ENCODE data around the gene PDE5A.

The PDE5A gene

DNA sequence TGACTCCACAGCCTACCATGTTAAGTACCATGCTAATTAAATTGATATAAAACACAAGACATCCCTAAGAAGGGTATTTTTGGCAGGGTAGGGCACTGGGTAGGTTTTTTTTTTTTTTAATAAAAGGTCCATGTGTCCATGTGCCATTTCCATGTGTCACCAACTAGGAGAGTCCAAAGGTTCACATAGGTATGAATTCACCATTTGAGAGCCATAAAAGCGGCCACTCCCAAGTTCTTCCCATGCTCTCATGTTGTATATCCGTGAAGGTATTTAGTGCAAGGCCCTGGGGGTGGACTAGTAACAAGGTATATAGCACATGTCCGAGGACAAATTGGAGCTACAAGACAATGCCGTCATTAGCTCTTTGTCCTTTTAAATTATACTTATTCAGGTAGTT lies 107.3 kb downstream of the PDE5A start:
- DNase-seq (ENCODE audit: low read depth in 2 of 2) = no peak

GRCh38 chr4:119518915-119519410 lies 109.6 kb downstream of the PDE5A start:
- DNase-seq (ENCODE audit: low read depth in 2 of 2) = no peak

DNA sequence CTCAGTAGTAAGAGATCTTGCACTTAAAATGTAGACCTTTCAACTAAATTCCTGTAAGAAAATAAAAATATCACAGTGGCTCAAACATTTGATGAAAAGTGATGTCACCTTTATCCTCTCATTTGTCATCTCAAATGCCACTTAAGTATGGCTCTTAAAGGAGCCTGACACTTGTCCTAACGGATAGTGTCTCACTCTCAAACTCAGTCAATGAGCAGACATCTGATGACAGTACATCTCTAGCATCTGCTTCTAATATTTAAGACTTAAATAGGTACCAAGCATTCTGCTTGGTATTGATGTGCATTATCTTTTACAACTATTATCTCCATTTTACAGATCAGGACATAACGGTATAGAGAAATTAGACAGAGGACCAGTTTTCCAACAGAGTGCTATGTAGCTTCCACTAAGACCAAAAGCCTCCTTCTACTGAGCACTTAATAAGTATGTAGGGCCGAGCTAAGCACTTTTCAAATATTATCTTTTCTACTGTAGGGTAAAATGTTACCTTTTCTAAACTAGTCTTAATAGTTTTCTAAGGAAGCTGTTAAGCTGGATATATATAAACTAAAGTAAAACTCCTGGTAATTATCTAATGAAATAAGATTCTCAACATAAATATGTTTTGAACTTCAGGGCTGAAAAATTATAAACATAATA lies 110.2 kb downstream of the PDE5A start:
- DNase-seq (ENCODE audit: low read depth in 2 of 2) = no peak

- no peak for DNase-seq (ENCODE audit: low read depth in 2 of 2)
Measured at GRCh38 chr4:119517361-119518229, 111.0 kb downstream of the PDE5A start.

DNA sequence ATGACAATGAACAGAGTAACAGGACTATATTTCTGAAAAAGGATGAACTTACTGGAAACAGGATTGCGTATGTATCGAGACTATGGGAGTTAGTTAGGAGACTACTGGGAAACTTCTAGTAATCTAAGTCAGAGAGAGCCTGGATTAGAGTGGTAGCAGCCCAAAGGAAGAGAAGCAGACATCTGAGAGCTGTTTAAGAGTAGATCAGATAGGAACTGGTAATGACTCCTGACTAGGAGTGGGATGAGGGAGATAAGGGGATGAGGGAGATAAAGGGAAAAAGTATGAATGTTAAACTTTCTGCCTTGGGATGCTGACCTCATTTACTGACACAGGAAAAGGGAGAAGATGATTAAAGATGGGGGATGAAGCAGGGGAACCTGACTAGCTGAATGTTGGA lies 116.2 kb downstream of the PDE5A start:
- no peak for DNase-seq (ENCODE audit: low read depth in 2 of 2)

DNA sequence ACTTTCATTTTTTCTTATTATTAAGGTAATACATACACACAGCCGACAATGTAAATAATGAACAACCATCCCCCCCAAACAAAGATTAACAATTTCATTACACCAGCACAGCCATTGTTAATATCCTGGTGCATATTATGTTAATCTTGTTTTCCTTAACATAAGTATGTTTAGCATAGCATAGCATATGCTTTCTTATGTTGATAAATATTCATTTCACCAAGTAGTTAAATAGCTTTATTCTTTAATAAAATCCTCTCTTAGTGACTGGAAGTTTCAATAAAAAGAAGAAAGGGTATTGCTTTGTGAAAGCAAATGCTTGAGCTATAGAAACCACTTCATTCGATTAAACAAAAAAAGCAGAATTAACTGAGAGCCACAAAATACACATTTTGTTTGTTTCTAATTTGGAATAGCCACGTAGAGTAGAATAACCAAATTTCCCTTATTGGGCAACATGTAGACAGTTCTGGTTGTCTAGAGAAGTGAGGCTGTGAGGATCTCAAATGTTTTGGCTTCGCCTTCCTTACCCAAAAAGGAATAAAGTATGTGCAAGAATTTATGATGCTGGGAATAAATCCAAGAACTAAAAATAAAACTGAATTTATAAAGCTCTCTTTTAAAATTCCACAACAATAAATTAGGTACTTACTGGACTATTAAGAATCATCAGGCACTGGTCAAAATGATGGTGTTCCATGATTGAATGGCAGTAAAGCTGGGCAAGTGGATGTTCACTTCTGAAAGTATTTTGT lies 118.0 kb downstream of the PDE5A start:
- no peak for DNase-seq (ENCODE audit: low read depth in 2 of 2)

DNA sequence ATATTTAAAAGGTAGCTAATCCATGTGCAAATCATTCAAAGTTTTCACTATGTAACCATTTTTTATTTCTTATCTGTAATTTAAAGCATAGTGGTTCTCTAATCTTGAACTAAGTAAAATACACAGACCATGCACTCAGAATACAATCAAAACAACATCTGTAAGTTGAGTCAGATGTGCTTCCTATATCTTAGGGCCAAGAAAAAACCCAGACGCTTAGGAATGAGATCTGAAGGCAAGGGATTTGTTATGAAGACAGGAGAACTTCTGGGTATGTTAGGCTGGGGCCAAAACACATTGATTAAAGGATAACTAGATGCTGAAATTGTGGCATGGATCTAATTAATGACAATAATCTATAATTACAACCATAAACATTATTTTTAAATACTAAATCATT lies 120.3 kb downstream of the PDE5A start:
- no peak for DNase-seq (ENCODE audit: low read depth in 2 of 2)

DNA sequence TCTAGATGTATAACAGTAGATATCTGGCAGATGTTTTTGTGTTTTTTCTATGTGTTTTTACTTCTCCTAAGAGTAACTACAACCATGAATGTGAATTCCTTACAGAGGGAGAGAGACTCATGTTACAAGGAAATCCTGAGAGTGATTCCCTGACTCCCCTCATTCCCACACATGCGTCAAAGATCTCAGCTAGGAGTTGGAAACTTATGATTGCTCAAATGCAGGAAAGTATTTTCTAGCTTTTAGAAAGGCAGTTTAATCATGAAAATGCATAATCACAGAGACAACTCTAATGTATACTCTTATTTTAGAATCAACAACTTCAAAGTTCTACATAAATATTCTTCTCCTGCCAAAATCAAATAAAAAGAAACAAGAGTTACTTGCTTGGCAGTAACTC lies 121.8 kb downstream of the PDE5A start:
- DNase-seq (ENCODE audit: low read depth in 2 of 2) = no peak

- DNase-seq (ENCODE audit: low read depth in 2 of 2) = no peak
Measured at GRCh38 chr4:119504616-119505015, 124.0 kb downstream of the PDE5A start.

DNA sequence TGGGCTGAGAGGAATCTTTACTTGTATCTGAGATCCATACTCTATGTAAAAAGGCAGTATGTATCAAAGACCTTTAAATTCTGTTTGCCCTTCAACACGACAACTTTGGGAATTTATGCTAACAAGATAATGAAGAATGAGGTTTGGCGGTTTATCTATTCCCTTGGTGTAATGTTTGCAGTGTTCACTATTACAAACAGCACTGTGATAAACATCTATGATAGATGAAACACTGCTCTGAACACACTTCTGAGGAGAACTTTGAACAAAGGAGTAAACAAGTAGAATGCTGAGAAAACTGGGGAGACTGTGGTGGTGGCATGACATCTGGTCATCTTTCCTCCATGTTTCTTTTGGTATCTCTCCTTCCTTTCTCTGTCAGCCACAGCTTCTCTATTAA lies 126.9 kb downstream of the PDE5A start:
- DNase-seq (ENCODE audit: low read depth in 2 of 2) = no peak

GRCh38 chr4:119498527-119498926 lies 130.1 kb downstream of the PDE5A start:
- DNase-seq (ENCODE audit: low read depth in 2 of 2) = no peak

DNA sequence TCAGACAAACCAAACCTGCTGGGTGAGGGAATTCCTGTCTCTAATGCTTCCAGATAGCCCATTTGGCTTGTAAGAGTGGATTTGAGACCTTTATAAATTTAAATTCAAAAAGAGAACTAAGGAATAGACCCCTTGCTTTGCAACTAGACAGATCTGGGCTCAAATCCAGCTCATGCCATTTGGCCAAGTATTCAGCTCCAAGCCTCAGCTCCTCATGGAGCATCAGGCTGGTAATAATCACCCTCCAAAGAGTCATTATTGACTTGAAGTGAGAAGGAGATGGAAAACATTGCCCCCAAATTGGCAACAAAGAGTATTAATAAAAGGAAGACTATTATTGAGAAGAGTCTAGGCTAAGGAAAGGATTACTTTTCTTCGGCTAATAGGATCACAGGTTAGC lies 134.7 kb downstream of the PDE5A start:
- no peak for DNase-seq (ENCODE audit: low read depth in 2 of 2)

- DNase-seq (ENCODE audit: low read depth in 2 of 2) = no peak
Measured at GRCh38 chr4:119493419-119493818, 135.2 kb downstream of the PDE5A start.

DNA sequence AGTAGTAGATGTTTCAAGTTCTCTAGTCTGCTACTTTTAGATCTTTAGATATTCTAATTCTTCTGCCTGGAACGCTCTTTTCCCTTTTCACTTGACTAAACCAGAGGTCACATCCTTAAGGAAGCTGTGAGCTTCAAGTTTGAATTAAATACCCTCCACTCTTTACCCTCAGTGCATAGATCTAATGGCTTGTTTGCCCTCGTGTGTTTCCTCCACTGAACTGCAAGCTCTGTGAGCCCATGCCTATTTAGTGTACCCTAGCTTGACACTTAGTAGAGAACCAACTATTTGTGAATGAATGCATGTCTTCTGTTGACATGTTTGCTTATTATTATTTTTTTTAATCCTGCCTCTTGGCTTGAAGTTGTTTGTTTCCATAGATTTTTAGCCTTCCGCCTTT lies 138.3 kb downstream of the PDE5A start:
- DNase-seq (ENCODE audit: low read depth in 2 of 2) = no peak

DNA sequence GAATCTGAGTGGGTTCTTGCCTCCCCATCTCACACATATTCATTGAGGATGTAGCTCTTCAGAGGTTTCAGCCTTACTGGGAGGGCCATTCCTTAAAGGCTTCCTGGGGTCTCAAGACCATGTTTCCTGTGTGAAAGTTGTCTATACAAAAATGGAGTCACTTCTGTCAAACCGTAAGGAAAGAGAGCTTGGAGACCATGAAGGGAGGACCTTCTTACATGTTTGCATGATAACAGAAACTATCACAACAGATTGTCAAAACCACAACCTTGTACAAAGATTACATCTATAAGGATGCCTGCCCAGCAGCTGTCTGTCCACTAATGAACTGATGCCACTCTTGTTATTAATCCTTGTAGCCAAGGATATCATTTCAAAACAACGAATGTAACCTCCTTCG lies 139.3 kb downstream of the PDE5A start:
- no peak for DNase-seq (ENCODE audit: low read depth in 2 of 2)

- no peak for DNase-seq (ENCODE audit: low read depth in 2 of 2)
Measured at GRCh38 chr4:119480331-119480730, 148.3 kb downstream of the PDE5A start.

DNA sequence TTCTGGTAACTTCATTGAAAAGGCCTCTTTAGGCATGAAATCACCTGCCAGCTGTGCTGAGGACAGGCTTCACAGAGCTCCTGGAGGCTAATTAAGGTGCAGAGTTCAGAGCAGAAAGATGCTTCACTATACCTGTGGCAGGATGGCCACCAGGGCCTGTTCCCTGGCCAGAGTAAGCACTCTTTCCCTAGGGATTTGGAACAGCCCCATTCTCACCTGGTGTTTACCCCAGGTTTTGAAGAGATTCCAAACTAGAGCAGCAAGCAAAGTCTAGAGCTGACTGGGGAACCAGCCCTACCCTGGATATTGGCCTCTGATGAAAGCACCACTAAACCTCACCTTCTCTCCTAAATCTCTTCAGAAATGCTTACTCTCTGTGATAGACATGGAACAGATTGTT lies 148.8 kb downstream of the PDE5A start:
- no peak for DNase-seq (ENCODE audit: low read depth in 2 of 2)

DNA sequence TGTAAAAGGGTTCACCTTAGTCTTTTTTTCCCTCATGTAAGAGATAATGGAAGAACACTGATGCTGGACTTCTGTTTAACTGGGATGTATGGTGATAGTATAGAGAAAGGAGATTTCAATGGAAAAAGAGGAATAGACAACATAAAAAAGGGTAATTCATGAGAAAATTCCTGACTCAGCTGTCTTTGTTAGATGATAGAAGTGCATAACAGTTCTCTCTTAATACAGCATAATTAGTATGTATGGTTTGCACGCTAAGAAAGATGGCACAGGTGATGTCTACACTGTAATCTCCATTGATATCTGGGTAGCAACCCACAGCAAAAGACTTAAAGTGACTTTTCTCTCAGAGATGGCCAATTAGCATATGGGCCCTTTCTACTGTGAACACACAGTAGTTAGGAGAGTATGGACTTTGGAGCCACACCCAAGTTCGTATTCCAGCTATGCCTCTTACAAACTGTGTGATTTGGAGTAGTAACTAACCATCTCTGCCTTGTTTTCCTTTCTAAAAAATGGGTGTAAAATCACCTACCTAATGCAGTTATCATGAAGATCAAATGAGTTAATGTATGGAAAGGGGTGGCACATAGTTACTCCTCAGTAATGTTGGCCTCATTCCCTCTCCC lies 149.3 kb downstream of the PDE5A start:
- DNase-seq (ENCODE audit: low read depth in 2 of 2) = no peak

DNA sequence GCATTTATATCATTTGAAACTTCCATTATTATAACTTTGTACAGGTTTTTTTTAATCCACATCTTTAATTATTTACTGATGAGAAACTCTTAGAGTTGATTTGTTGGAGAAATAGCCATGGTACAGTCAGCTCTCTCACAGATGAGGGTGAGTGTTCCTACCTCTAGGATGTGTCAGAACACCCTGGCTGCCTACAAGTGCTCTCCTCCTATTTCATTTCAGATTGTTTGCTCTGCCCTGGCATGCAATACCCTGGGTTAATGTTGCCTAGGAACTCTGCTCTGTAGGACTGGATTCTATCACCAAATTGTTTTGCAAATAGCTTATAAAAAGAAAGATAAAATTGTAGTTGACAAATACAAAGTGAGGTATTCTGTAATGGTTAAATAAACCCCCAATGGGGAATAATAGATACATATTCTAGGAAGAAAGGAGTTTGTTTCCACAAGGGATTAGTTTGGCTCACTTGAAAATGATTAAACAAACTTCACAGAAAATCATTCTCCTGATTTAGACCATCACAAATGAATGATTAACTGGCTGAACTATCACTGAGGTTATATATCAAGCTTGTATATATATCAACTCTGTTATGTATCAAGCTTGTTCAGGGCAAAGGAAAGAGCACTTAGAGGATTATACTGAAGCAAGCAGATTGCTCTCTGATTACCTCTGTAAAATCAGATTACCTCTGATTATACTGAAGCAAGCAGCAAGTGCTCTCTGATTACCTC lies 150.0 kb downstream of the PDE5A start:
- DNase-seq (ENCODE audit: low read depth in 2 of 2) = no peak

DNA sequence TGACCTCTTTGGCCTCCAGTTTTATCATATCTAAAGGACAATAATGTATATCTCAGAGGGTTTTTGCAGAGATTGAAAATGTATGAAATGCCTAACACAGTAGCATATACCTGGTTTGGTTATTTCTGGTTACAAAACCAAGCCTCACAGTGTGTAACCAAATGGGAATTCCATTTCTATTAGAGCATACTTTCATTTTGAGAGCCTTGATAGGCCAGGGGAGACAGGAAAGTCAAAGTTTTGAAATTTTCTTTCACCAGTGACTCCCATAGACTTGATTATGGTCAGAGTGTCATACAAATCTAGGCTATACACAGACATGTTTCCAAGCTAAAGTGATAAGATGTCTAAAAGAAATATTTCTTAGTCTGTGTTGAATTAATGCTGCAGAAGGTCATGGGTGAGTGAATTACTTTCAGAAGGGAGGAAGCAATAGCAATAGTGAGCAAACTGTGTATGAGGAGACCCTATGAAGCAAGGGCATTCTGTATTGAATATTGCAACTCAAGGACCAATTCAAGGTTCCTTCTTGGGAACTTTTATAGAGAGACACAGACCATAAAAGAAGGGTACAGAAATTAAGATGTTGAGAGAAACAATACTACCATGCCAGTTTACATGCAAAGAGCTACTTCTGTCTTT lies 151.1 kb downstream of the PDE5A start:
- DNase-seq (ENCODE audit: low read depth in 2 of 2) = no peak

- no peak for DNase-seq (ENCODE audit: low read depth in 2 of 2)
Measured at GRCh38 chr4:119471259-119471658, 157.3 kb downstream of the PDE5A start.
